ENCODE data around the gene PRELP.

Gene PRELP

DNA sequence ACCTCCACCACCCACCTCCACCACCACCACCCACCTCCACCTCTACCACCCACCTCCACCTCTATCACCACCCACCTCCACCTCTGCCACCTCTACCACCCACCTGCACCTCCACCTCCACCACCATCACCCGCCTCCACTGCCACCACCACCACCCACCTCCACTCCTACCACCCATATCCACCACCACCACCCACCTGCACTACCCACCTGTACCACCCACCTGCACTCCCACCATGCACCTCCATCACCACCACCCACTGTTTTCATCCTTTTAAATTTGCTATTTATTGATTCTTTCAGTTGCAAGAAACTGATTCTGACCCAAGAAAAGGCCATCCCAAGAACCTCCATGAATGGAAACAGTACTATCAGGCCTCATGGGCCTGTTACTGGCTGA is 24.7 kb downstream of the PRELP start:
- Histone ChIP-seq H3K4me3 (replicated peaks; ENCODE audit: low read depth, low read length) (no peak overlapping the region), H3K27me3 (replicated peaks; ENCODE audit: control insufficient read depth, insufficient read depth, low read length) (peaks cover 1% of the 10 kb centered on the region; the same call in 1 of the 2 replicates), H3K36me3 (ENCODE audit: control insufficient read depth, insufficient read depth, low read length) (no peaks in the 10 kb centered on the region)
- TF ChIP-seq, protein P1, sequence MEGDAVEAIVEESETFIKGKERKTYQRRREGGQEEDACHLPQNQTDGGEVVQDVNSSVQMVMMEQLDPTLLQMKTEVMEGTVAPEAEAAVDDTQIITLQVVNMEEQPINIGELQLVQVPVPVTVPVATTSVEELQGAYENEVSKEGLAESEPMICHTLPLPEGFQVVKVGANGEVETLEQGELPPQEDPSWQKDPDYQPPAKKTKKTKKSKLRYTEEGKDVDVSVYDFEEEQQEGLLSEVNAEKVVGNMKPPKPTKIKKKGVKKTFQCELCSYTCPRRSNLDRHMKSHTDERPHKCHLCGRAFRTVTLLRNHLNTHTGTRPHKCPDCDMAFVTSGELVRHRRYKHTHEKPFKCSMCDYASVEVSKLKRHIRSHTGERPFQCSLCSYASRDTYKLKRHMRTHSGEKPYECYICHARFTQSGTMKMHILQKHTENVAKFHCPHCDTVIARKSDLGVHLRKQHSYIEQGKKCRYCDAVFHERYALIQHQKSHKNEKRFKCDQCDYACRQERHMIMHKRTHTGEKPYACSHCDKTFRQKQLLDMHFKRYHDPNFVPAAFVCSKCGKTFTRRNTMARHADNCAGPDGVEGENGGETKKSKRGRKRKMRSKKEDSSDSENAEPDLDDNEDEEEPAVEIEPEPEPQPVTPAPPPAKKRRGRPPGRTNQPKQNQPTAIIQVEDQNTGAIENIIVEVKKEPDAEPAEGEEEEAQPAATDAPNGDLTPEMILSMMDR (IDR thresholded peaks at IDR 0.05; ENCODE audit: insufficient read depth, low read length, poor library complexity, severe bottlenecking): no peak
- DNase-seq (ENCODE audit: extremely low read depth, insufficient read length): no peak

DNA sequence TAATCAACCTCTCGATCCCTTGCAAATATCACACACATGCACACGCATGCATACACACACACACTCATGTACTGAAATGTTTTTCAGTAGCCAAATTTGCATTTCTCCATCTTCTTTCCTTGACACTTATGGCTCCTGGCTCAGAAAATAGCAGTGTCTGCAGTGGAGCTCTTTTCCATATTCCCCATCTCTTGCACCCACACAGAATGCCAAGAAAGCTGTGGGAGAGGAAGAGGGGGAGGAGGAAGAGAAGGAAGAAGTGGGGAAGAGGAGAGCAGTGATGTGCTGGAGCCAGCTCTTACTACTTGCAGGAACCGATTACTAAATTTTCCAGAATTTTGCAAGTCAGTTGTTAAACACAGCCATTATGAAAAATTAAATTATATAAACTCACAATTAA is 28.2 kb downstream of the PRELP start:
- Histone ChIP-seq H3K27me3 (replicated peaks; ENCODE audit: control insufficient read depth, insufficient read depth, low read length) (peaks cover 1% of the 10 kb centered on the region; the same call in 1 of the 2 replicates), H3K36me3 (ENCODE audit: control insufficient read depth, insufficient read depth, low read length) (no peaks in the 10 kb centered on the region), H3K4me3 (replicated peaks; ENCODE audit: low read depth, low read length) (no peak overlapping the region)
- TF ChIP-seq, protein P1 (IDR thresholded peaks at IDR 0.05; ENCODE audit: insufficient read depth, low read length, poor library complexity, severe bottlenecking): no peak
- no peak for DNase-seq (ENCODE audit: extremely low read depth, insufficient read length)

DNA sequence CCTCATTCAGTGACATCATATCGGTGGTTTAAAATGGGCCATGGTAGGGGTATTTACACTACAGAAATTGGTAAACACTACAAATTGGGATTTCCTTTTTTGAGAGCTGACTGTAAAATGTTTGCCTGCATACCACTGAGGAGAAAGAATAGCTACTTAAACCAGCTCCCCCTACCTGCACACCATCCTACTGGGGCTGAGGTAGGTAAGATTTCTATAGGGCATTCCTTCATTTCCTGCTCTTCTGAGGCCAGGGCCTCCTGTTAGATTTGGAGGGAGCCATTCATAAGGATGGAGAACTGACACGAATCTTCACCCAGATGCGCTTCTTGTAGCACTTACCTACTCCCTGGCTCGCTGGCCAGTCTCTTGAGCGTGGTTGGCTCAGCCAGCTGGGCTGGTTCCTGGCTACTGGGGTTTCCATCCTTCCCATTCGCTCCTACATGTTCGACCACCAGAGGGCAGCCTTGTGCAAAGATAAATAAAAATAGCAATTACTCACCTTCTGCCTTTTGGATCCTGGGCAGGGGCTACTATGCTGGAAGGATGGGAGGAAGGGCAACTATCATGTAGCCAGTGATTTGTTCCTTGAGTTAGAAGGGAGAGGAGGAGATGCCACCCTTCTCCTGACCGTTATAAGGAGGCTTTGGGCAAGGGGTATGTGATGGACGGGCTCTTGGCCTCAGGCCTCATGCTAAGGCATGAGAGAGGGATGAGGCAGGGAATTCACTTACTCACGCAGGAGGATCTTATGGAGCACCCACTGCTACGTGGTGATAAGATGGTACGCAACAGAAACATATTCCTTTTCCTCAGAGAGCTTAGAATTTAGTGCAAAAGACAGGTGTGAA is 29.0 kb downstream of the PRELP start:
- H3K4me3 ChIP-seq (replicated peaks; ENCODE audit: low read depth, low read length): no peak overlapping the region
- DNase-seq (ENCODE audit: extremely low read depth, insufficient read length): peak; percentile 21
- H3K36me3 ChIP-seq (ENCODE audit: control insufficient read depth, insufficient read depth, low read length): no peaks in the 10 kb centered on the region
- TF ChIP-seq, protein P1 (IDR thresholded peaks at IDR 0.05; ENCODE audit: insufficient read depth, low read length, poor library complexity, severe bottlenecking): peak; percentile 70
- peaks cover 1% of the 10 kb centered on the region; the same call in 1 of the 2 replicates for H3K27me3 ChIP-seq (replicated peaks; ENCODE audit: control insufficient read depth, insufficient read depth, low read length)

DNA sequence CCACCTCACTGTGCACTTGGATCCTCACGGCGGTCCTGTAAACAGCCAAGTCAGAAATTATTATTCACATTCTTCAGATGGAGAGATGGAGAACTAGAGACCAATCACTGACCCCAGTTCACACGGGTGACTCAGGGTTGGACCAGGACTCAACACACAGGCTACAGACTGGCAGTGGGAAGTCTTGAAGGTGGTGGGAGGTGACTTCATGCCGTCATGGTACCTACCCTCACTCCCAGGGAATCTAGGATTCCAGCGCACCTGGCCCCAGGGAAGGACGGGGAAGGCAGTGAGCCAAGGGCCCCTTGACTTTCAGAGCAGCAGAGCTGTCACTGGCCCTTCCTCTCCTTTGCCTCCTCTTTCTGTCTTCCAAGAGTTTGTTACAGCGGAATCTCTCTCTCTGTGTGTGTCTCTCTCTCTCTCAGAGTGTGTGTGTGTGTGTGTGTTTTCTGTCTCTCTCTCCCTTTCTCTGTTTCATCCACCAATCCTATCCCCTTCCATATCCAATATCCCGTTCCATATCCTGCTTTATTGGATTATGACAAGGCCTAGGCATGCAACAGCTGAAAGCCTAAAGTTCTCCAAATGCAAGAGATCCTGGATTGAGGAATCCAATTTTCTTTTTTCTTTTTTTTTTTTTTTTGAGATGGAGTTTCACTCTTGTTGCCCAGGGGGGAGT is 30.1 kb downstream of the PRELP start:
- no peak for DNase-seq (ENCODE audit: extremely low read depth, insufficient read length)
- TF ChIP-seq, protein P1 (IDR thresholded peaks at IDR 0.05; ENCODE audit: insufficient read depth, low read length, poor library complexity, severe bottlenecking): no peak
- peaks cover 1% of the 10 kb centered on the region; the same call in 1 of the 2 replicates for H3K27me3 ChIP-seq (replicated peaks; ENCODE audit: control insufficient read depth, insufficient read depth, low read length)
- H3K36me3 ChIP-seq (ENCODE audit: control insufficient read depth, insufficient read depth, low read length): no peaks in the 10 kb centered on the region
- no peak overlapping the region for H3K4me3 ChIP-seq (replicated peaks; ENCODE audit: low read depth, low read length)

DNA sequence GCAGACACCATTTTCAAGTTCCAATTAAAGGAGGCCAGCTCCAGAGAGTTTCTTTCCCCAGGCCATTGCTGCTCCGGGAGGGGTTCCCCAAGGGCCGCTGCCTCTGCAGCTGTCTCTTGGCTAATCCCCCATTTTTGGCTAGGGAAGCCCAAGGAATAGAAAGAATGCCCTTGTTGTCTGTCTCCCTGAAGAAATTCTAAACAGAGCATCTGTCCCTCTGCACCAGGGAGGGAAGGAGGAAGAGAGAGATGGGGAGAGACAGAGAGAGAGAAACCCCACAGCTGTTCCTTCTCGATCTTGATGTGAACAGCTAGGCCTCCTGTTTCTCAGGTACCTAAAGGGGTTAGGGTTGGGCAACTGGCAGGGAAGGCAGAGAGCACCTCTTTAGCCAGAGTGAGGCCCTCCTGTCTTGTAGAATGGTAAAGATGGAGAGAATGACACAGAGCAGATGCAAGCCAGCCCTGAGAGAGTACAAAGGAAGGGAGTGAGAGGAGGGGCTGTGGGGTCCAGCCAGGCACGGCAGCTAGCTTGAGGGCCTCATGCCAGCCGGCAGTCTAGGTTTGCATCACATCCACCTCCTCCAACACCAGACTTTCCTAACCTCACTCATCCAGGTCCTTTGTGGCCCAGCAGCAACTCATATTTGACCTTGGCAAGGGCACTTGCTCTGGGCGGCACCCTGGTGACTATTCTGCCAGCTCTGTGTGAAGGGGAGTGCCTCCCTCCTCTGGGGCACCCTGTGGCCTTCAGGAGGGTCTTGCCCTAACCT is 31.4 kb downstream of the PRELP start:
- Histone ChIP-seq H3K27me3 (replicated peaks; ENCODE audit: control insufficient read depth, insufficient read depth, low read length) (peaks cover 1% of the 10 kb centered on the region; the same call in 1 of the 2 replicates), H3K36me3 (ENCODE audit: control insufficient read depth, insufficient read depth, low read length) (no peaks in the 10 kb centered on the region), H3K4me3 (replicated peaks; ENCODE audit: low read depth, low read length) (no peak overlapping the region)
- TF ChIP-seq, protein P1 (IDR thresholded peaks at IDR 0.05; ENCODE audit: insufficient read depth, low read length, poor library complexity, severe bottlenecking): no peak
- no peak for DNase-seq (ENCODE audit: extremely low read depth, insufficient read length)
